GM12878 (cell line): Measurements from ENCODE around the gene GALNT12. TPM values are rescaled to one million over a fixed set of nuclear protein-coding genes. Genes with fewer than 3 reads are reported as not detected.

ENCODE experiments used
- ATAC-seq: fragments of 200-7000 bp; cut with Tn5 transposase; 3 replicates; pipeline ENCODE4 v1.9.1; 2020; ENCODE audit warnings: mild to moderate bottlenecking, moderate library complexity
- BruUV-seq: library from RNA; stranded (reverse); fragments of 400-500 nt; replicated peaks from 2 replicates; lab custom pipeline; 2021; lab: Mats Ljungman, UMichigan
- CTCF ChIA-PET: fragments of 300-600 bp; sonication (Branson Sonifier 250); formaldehyde crosslinking; extraction: SDS; loops from one replicate; lab custom pipeline; 2021; ENCODE audit warnings: inconsistent platforms; lab: Yijun Ruan, JAX
- POLR2A ChIA-PET: fragments of 350-600 bp; formaldehyde crosslinking; extraction: SDS; loops from one replicate; lab custom pipeline; 2021; ENCODE audit warnings: inconsistent platforms; lab: Charles Lee
- RAD21 ChIA-PET: fragments of 300-600 bp; sonication (Branson Sonifier 250); formaldehyde crosslinking; loops from one replicate; lab custom pipeline; 2023; ENCODE audit warnings: antibody characterized with exemption; ENCODE audit not compliant: unreplicated experiment; lab: Charles Lee
- SMC1A ChIA-PET: fragments of 300-600 bp; sonication (Branson Sonifier 250); formaldehyde crosslinking; loops from one replicate; lab custom pipeline; 2023; ENCODE audit not compliant: unreplicated experiment, uncharacterized antibody; lab: Charles Lee
- DNase-seq: peaks from one replicate; pipeline ENCODE4 v3.0.0-alpha.2; 2011; ENCODE audit warnings: low read depth, low spot score
- FAIRE-seq: peaks from 3 replicates; lab custom pipeline; 2011; peaks lifted over from hg19 to GRCh38; lab: Jason Lieb, UNC
- H2AFZ ChIP-seq: 2 replicates; pipeline ENCODE4 v1.6.0; 2011; ENCODE audit warnings: low read depth, low read length, control low read depth; ENCODE audit not compliant: control insufficient read depth
- H3K27ac ChIP-seq: 2 replicates; pipeline ENCODE4 v1.5.1; 2011; ENCODE audit warnings: control low read depth; ENCODE audit not compliant: control insufficient read depth, insufficient read depth
- H3K27me3 ChIP-seq, 2 experiments: replicated peaks in 1 of 2; 2 replicates each; pipeline versions ENCODE4 v1.6.0 to v1.6.1; 2011; ENCODE audit warnings: low read length in 1 of 2; ENCODE audit not compliant: control insufficient read depth in 2 of 2, insufficient read depth in 2 of 2
- H3K36me3 ChIP-seq, 2 experiments: 2 replicates each; pipeline ENCODE4 v1.5.1; 2011; ENCODE audit warnings: low read length in 1 of 2; ENCODE audit not compliant: control insufficient read depth in 2 of 2, insufficient read depth in 2 of 2
- H3K4me1 ChIP-seq: 2 replicates; pipeline ENCODE4 v1.6.1; 2011; ENCODE audit warnings: mild to moderate bottlenecking, low read length, moderate library complexity, mixed read lengths; ENCODE audit not compliant: control insufficient read depth, insufficient read depth
- H3K4me2 ChIP-seq: 2 replicates; pipeline ENCODE4 v1.6.0; 2011; ENCODE audit warnings: control low read depth; ENCODE audit not compliant: control insufficient read depth, insufficient read depth
- H3K4me3 ChIP-seq: fragments of 200-600 bp; sonication (generic); 2 replicates; pipeline ENCODE4 v1.5.1; 2016
- H3K79me2 ChIP-seq: 2 replicates; pipeline ENCODE4 v1.6.0; 2011; ENCODE audit warnings: low read length; ENCODE audit not compliant: control insufficient read depth, insufficient read depth
- H3K9ac ChIP-seq: 2 replicates; pipeline ENCODE4 v1.8.0; 2011; ENCODE audit warnings: low read length, control low read depth, mixed read lengths; ENCODE audit not compliant: control insufficient read depth, insufficient read depth
- H3K9me3 ChIP-seq: replicated peaks from 3 replicates; pipeline ENCODE4 v1.5.1; 2011; ENCODE audit warnings: mild to moderate bottlenecking, low read length; ENCODE audit not compliant: control insufficient read depth, insufficient read depth
- H4K20me1 ChIP-seq: 2 replicates; pipeline ENCODE4 v1.6.0; 2011; ENCODE audit not compliant: control insufficient read depth, insufficient read depth
- HDGF ChIP-seq: fragments of 450-650 bp; IDR thresholded peaks from 2 replicates; pipeline ENCODE4 v1.6.1; 2016; ENCODE audit warnings: antibody characterized with exemption
- NRF1 ChIP-seq: conservative IDR thresholded peaks from 2 replicates; pipeline ENCODE4 v1.6.1; 2011; ENCODE audit warnings: mild to moderate bottlenecking, low read depth, low read length, improper control_type of control experiment
- RB1 ChIP-seq: fragments of 450-650 bp; formaldehyde crosslinking; IDR thresholded peaks from 2 replicates; pipeline ENCODE4 v1.6.1; 2017; ENCODE audit warnings: mild to moderate bottlenecking, borderline replicate concordance
- SMARCA5 ChIP-seq: fragments of 450-650 bp; IDR thresholded peaks from 2 replicates; pipeline ENCODE4 v1.6.1; 2017; ENCODE audit warnings: mild to moderate bottlenecking
- SUPT20H ChIP-seq: IDR thresholded peaks from 2 replicates; pipeline ENCODE4 v1.6.1; 2011; ENCODE audit warnings: low read depth, mild to moderate bottlenecking, low read length, moderate library complexity, borderline replicate concordance; ENCODE audit not compliant: control insufficient read depth
- TCF7 ChIP-seq: IDR thresholded peaks from 2 replicates; pipeline ENCODE4 v1.6.1; 2014; ENCODE audit warnings: antibody characterized with exemption, borderline replicate concordance
- ZBTB33 ChIP-seq: fragments of 450-650 bp; IDR thresholded peaks from 2 replicates; pipeline ENCODE4 v1.6.1; 2017; ENCODE audit warnings: mild to moderate bottlenecking
- ZBTB4 ChIP-seq: fragments of 450-650 bp; formaldehyde crosslinking; IDR thresholded peaks from 2 replicates; pipeline ENCODE4 v1.4.0; 2022; ENCODE audit warnings: mild to moderate bottlenecking, moderate library complexity
- ZNF207 ChIP-seq: fragments of 450-650 bp; IDR thresholded peaks from 2 replicates; pipeline ENCODE4 v1.6.1; 2014; ENCODE audit warnings: antibody characterized with exemption, mild to moderate bottlenecking, borderline replicate concordance
- ZNF622 ChIP-seq: fragments of 450-650 bp; IDR thresholded peaks from 2 replicates; pipeline ENCODE4 v1.6.1; 2017; ENCODE audit warnings: mild to moderate bottlenecking, inconsistent platforms
- WGBS: methylation state at CpG from one replicate; pipeline ENCODE4 v1.1.6; 2016; ENCODE audit warnings: low lambda C conversion rate; ENCODE audit not compliant: insufficient replicate concordance, insufficient coverage; ENCODE audit errors: missing lambda C conversion rate; 5-methylcytosine and 5-hydroxymethylcytosine counted together
- in situ Hi-C: fragments of 300-500 bp; cut with MboI; formaldehyde crosslinking; loops from 9 replicates; pipeline ENCODE4 v1.14.3; 2018; ENCODE audit warnings: mixed read lengths
- intact Hi-C: fragments of 100-400 bp; cut with micrococcal nuclease; formaldehyde crosslinking; loops from one replicate; pipeline ENCODE4 v1.14.2; 2022; ENCODE audit not compliant: unreplicated experiment
- polyA plus RNA-seq, 11 experiments: library from polyadenylated mRNA; depleted of rRNA in 4 of 11; unstranded in 6 of 11; stranded (reverse) in 5 of 11; fragments of >200 nt; fragmentation: Nextera tagmentation in 4 of 11; fragmentation: Illumina TruSeq in 1 of 11; extraction: Ambion mirVana in 4 of 11; extraction: Trizol in 1 of 11; gene quantifications; 1 replicate in 1 of 11; 2 replicates in 10 of 11; pipeline versions ENCODE4 v1.2.1 to v1.2.3, GENCODE V29; 2011 to 2016; ENCODE audit warnings: inconsistent platforms in 2 of 11, missing spikeins in 2 of 11, low read depth in 1 of 11
- total RNA-seq, 4 experiments: library from RNA; depleted of rRNA in 3 of 4; stranded (reverse); fragments of >200 nt in 3 of 4; fragmentation: Illumina TruSeq in 1 of 4; extraction: Trizol in 1 of 4; gene quantifications; 2 replicates each; pipeline versions ENCODE4 v1.2.1 to v1.2.3, GENCODE V29; 2013 to 2021

The GALNT12 gene
- total and polyA plus RNA-seq, 10 of the 15 experiments (the other 5 are each of a cell fraction or from before 2014, with no cell fraction given) = 0.13 to 5.3 (median 3.2) TPM

GRCh38 chr9:98783518-98784226 is 23.8 kb upstream of the GALNT12 start (continued):
- TF ChIP-seq RB1 (no peak), SUPT20H (no peak), NRF1 (no peak), HDGF (no peak), ZNF622 (no peak), ZBTB33 (no peak)

- 60% methylated on average over 11 of the region's 11 CpGs for WGBS
- Histone ChIP-seq H3K4me3 (no peak overlapping the region), H3K27ac (no peak overlapping the region), H4K20me1 (no peaks in the 10 kb centered on the region), H3K79me2 (no peaks in the 10 kb centered on the region), H2AFZ (no peak overlapping the region), H3K4me1 (no peaks in the 10 kb centered on the region), H3K9me3 (no peaks in the 10 kb centered on the region), H3K9ac (no peak overlapping the region), H3K36me3 (no peaks in the 10 kb centered on the region), H3K4me2 (no peak overlapping the region), H3K27me3 (no peaks in the 10 kb centered on the region)
- ChIA-PET CTCF (interaction anchor here (0.6 to 1.9 kb wide), 3 partner anchors 9 to 469 kb away, joined by 3 to 14 read pairs (median 5); no protein-coding TSS in a partner anchor), POLR2A (no interaction called here), SMC1A (interaction anchor here (0.7 to 1.7 kb wide), 2 partner anchors 9 to 333 kb away, joined by 3 to 7 read pairs; no protein-coding TSS in a partner anchor), RAD21 (interaction anchor here (1.2 to 1.5 kb wide), 2 partner anchors 11 to 249 kb away, joined by 3 to 5 read pairs; no protein-coding TSS in a partner anchor)
- TF ChIP-seq ZBTB4 (CRISPR knock-in tag) = no peak
- no peak for TF ChIP-seq SMARCA5
- no peak for TF ChIP-seq TCF7
- no peak for TF ChIP-seq ZNF207
- FAIRE-seq (no peak), DNase-seq (no peak), ATAC-seq (no peak)
- BruUV-seq = no TSS peak
- in situ Hi-C loops = loop anchor here (25.0 kb wide), 1 partner anchor 723 kb away; the partner anchor contains the start of gene NANS
- intact Hi-C loops = no loop called here
Measured at GRCh38 chr9:98784831-98785806, 22.4 kb upstream of the GALNT12 start.
